Cardiac septum (tissue), 1 donor: ENCODE data around the gene STK10. TPM values are rescaled to one million over a fixed set of nuclear protein-coding genes. Genes with fewer than 3 reads are reported as not detected.
"Not testable (repeated sequence)": the region's sequence is repeated elsewhere in the genome, so short reads cannot be mapped to it uniquely, and the experiment has no call there.

Experiments used
- DNase-seq: peaks from one replicate; pipeline ENCODE4 v3.0.0-alpha.2; 2020; ENCODE audit warnings: low spot score
- intact Hi-C: fragments of 100-400 bp; cut with DNase I; formaldehyde crosslinking; loops from one replicate; pipeline ENCODE4 v1.14.0; 2022
- long read RNA-seq: library from polyadenylated mRNA; unstranded; transcript quantifications from one replicate; pipeline ENCODE4 v2.0.0, GENCODE V29; 2021
- total RNA-seq: library from RNA; stranded (reverse); fragmentation: NEBNext Ultra II Directional; extraction: Animal tissue kit (Norgen Biotek cat#: 25700); gene quantifications from one replicate; pipeline ENCODE4 v1.2.1, GENCODE V29; 2021
- donor health status: DM: no; HTN: no; CAD: no.

Gene STK10
- 12.1 TPM for total RNA-seq
- long read RNA-seq, full-length matches to known transcripts = 5 of 14 reads
- long read RNA-seq, partial matches to known transcripts = 5 of 14 reads
- long read RNA-seq, other reads (novel, unspliced or antisense) = 4 of 14 reads

GRCh38 chr5:172188033-172188892 lies at the start of gene STK10:
Gene STK10, minus strand, starts transcription at chr5:172188224. Its CDS starts 182 bp downstream, at chr5:172188042.
- peak; percentile 95 for DNase-seq
- intact Hi-C loops = loop anchor here (1.0 to 10.0 kb wide), 5 partner anchors 81 to 276 kb away; partner anchors contain the start of gene FBXW11

DNA sequence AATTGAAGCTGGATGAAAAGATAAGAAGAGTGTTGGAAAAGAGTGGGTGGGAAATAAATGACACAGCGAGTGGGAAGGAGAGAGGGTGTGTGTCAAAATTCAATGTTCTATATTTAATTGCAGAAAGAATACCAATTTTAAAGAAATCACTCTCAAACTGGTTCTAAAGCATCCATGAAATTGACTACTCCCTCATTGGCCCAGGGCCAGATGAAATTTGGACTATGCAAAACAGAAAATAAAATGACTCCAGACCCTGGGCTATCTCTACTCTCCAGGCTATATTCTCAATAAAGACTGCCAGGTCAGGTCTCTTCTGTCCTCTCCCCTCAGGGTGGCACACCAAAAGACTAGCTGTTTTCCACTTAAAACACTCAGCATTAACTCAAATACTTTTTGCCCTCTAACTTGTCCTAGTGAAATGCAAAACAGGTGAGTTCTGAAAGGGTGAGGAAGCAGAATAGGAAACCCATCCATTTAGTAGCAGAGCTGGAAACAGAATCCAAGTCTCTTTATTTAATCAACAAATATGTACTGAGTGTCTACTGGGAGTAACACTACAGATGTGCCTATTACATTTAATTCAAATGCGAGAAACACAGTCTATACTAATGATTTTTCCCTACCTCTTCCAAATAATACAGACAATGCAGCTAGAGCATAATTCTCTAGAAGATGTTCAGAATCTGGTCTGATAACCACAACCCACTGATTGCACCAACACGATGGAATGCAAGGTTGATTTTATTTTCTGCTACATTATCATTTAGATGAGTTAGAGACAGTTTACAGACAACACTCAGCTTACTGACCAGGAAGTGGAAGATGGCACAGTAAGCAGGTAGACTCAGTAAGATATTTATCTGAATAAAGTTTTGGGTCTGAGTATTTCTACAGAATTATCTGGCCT lies 48.1 kb upstream of the STK10 start:
- intact Hi-C loops = no loop called here
- no peak for DNase-seq

GRCh38 chr5:172235132-172235780 lies 47.2 kb upstream of the STK10 start:
- intact Hi-C loops = no loop called here
- no peak for DNase-seq

- DNase-seq = no peak
- intact Hi-C loops = no loop called here
These were observed 46.0 kb upstream of the STK10 start for GRCh38 chr5:172234031-172234430.

GRCh38 chr5:172229904-172230303 lies 41.9 kb upstream of the STK10 start:
- intact Hi-C loops = no loop called here

GRCh38 chr5:172224996-172225395 lies 37.0 kb upstream of the STK10 start:
- DNase-seq = no peak
- intact Hi-C loops = no loop called here

More at GRCh38 chr5:172229904-172230303, 41.9 kb upstream of the STK10 start:
- no peak for DNase-seq

DNA sequence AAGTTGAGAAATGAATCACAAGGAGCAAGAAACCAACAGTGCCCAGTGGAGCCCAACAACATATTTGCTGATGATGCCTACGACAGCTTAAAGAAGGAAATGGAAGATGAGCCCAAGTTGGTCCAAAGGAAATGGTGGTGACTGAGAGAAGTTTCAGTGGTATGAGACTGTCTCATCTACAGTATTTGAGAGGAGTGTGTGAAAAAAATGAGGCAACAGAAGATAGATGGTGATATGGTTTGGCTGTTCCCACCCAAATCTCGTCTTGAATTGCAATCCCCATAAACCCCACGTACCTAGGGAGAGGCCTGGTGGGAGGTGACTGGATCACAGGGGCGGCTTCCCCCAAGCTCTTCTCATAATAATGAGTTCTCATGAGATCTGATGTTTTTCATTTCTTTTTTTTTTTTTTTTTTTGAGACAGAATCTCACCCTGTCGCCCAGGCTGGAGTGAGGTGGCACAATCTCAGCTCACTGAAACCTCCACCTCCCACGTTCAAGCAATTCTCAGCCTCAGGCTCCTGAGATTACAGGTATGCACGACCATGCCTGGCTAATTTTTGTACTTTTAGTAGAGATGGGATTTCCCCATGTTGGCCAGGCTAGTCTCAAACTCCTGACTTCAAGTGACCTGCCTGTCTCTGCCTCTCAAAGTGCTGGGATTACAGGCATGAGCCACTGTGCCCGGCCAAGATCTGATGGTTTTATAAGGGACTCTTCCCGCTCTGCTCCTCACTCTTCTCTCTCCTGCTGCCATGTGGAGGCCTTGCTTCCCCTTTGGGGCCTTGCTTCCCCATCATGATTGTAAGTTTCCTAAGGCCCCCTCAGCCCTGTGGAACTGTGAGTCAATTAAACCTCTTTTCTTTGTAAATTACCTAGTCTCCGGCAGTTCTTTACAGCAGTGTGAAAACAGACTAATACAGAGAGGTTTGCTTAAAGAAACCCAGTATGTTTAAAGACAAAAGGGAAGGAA lies 36.2 kb upstream of the STK10 start:
- intact Hi-C loops = no loop called here
- DNase-seq = no peak

DNA sequence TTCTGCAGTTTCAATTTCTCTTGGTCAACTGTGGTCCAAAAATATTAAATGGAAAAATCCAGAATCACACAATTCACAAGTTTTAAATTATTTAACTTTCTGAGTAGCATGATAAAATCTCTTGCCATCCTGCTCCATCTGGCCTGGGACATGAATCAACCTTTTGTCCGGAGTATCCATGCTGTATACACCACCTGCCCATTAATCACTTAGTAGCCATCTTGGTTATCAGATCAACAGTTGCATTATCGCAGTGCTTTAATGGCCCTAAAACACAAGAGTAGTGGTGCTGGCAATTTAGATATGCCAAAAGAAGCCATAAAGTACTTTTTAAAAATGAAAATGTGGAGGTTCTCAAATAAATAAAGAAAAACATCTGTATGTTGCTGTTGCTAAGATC lies 31.3 kb upstream of the STK10 start:
- intact Hi-C loops = no loop called here
- no peak for DNase-seq

DNA sequence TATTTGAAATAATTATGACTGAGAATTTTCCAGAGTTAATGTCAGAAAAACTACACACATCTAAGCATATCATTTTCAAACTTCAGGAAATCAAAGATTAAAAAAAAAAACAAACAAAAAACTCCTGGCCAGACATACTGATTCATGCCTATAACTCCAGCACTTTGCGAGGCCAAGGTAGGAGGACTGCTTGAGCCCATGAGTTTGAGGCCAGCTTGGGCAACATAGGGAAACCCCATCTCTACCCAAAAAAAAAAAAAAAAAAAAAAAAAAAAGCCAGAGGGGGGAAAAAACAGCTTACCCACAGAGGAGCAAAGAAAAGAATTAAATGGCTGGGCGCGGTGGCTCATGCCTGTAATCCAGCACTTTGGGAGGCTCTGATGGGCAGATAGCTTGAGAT lies 28.3 kb upstream of the STK10 start:
- no peak for DNase-seq
- intact Hi-C loops = no loop called here

- no peak for DNase-seq
- intact Hi-C loops = no loop called here
These were observed 25.1 kb upstream of the STK10 start for GRCh38 chr5:172213126-172213525.

GRCh38 chr5:172211676-172212075 lies 23.7 kb upstream of the STK10 start:
- no peak for DNase-seq
- intact Hi-C loops = no loop called here

- intact Hi-C loops = no loop called here
- DNase-seq = no peak
These were observed 21.7 kb upstream of the STK10 start for GRCh38 chr5:172209714-172210113.

DNA sequence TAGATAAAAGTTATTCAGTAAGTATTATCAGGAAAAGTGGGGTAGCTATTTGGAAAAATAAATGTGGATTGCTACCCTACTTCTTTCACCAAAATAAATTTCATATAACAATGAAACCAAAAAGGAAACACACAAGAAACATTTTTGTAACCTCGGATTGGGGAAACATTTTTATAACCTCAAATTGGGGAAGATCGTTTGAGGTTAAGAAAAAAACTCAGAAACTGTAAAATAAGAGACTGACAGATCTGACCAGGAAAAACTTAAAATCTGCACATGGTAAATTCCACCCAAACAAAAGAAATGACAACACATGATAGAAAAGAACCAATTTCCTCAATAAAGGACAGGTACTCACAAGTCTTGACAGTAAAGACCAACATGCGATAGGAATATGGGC lies 19.5 kb upstream of the STK10 start:
- DNase-seq = no peak
- intact Hi-C loops = no loop called here

- DNase-seq, intact Hi-C loops: not testable (repeated sequence)
These were observed 18.0 kb upstream of the STK10 start for GRCh38 chr5:172205984-172206383.

- DNase-seq = no peak
- intact Hi-C loops = no loop called here
These were observed 12.5 kb upstream of the STK10 start for GRCh38 chr5:172200476-172200875.

DNA sequence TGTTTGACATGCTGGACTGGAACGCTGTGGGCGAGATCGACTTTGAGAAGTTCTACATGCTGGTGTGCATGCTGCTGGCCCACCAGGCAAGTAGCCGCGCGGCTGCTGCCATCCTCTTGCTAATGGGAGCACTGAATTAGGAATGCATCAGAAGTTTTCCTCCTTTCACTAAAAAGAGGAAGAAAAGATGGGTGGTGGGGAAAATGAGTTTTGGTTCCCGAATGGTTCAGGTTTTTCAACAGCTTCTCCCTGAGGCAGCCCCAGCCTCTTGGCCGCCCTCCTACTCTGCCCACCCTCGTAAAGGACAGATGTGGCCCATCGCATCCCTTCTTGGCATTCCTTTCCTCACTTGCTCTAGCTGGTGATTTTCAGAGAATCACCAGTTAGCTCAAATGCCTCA lies 11.4 kb upstream of the STK10 start:
- no peak for DNase-seq
- intact Hi-C loops = no loop called here

DNA sequence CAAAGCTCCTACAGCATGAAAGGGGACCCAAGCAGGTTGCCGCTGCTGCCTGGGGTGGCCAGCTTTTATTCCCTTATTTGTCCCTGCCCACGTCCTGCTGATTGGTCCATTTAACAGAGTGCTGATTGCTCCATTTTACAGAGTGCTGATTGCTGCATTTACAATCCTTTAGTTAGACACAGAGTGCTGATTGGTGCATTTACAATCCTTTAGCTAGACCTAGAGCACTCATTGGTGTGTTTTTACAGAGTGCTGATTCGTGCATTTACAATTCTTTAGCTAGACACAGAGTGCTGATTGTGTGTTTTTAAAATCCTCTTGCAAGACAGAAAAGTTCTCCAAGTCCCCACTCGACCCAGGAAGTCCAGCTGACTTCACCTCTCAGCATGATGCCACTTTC lies 9.8 kb upstream of the STK10 start:
- intact Hi-C loops, DNase-seq: not testable (repeated sequence)

- DNase-seq = no peak
- intact Hi-C loops = no loop called here
These were observed 7.2 kb upstream of the STK10 start for GRCh38 chr5:172194985-172195774.
